ENCODE results near the gene SCN1B.

DNA sequence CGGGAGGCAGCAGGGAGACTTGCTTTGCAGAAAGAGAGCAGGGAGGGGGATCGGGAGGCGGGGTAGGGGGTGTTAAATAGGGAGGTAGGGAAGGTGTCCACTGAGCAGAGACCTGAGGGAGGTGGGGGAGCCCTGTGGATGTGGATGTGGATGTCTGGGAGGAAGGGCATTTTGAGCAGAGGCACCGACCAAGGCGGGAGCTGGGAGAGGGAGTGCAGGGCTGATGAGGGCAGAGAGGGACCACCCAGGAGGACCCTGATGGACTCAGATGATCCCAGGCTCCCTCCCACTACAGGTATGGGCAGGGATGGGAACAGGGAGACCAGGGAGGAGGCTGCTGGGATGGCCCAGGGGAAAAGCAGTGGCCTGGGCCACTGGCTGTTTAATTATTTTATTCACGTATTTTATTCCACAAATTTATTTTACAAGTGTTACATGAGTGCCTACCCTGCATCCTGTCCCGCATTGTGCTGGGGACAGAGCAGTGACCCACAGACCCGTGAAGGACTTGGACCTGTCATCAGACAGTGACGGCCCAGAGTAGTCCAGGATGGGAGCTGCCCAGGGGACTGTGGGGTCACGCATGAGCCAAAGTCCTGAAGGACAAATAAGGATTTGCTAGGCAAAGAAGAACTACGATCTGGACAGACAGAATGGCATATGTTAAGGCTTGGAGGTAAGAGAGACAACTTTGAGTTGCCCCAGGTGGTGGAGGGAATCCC is 24.9 kb upstream of the SCN1B start:
- no peak for TF ChIP-seq EP300 (IDR thresholded peaks at IDR 0.05; ENCODE audit: low read depth)
- TF ChIP-seq, protein P1, sequence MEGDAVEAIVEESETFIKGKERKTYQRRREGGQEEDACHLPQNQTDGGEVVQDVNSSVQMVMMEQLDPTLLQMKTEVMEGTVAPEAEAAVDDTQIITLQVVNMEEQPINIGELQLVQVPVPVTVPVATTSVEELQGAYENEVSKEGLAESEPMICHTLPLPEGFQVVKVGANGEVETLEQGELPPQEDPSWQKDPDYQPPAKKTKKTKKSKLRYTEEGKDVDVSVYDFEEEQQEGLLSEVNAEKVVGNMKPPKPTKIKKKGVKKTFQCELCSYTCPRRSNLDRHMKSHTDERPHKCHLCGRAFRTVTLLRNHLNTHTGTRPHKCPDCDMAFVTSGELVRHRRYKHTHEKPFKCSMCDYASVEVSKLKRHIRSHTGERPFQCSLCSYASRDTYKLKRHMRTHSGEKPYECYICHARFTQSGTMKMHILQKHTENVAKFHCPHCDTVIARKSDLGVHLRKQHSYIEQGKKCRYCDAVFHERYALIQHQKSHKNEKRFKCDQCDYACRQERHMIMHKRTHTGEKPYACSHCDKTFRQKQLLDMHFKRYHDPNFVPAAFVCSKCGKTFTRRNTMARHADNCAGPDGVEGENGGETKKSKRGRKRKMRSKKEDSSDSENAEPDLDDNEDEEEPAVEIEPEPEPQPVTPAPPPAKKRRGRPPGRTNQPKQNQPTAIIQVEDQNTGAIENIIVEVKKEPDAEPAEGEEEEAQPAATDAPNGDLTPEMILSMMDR (IDR thresholded peaks at IDR 0.05) = no peak
- no peak for TF ChIP-seq POLR2AphosphoS5 (IDR thresholded peaks at IDR 0.05)
- no peak for TF ChIP-seq POLR2A (IDR thresholded peaks at IDR 0.05)

Measured in transverse colon (tissue), 4 donors.